Measurements from ENCODE around the gene BANP.
"Not testable (repeated sequence)": the region's sequence is repeated elsewhere in the genome, so short reads cannot be mapped to it uniquely, and the experiment has no call there.

BANP gene

DNA sequence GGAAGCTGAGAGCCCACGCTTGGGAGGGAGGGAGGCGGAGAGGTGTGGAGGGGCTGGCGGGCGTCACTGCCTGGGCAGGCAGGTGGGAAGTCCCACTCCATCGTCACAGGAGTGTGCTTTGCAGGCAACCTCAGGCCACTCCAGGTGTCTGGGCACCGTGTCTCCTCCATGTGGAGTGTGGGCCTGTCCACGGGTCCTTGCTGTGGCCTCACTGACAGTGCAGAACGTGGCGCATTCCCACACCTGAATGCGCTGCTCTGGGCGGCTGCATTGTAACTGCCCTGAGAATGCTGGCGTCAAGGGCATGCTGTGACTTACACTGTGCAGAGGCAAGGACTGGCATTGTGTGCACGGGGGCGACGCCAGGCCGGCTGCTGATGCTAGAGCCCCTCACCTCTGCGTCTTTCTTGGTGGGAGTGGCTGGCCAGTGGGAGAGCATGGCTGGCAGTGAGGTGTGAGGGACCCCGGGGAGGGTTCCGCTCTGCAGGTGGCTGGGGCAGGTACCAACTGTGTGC lies 66.4 kb downstream of the BANP start:
- no peak for DNase-seq

DNA sequence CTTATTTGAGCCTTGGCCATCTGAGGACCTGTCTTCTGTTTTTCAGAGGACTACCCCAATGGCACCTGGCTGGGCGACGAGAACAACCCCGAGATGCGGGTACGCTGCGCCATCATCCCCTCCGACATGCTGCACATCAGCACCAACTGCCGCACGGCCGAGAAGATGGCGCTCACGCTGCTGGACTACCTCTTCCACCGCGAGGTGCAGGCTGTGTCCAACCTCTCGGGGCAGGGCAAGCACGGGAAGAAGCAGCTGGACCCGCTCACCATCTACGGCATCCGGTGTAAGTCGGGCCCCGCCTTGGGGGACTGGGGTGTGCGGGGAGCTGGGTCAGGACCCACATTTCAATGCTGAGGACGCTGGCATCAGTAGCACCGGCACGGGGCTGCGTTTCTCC lies 67.1 kb downstream of the BANP start:
- not testable (repeated sequence) for DNase-seq

DNA sequence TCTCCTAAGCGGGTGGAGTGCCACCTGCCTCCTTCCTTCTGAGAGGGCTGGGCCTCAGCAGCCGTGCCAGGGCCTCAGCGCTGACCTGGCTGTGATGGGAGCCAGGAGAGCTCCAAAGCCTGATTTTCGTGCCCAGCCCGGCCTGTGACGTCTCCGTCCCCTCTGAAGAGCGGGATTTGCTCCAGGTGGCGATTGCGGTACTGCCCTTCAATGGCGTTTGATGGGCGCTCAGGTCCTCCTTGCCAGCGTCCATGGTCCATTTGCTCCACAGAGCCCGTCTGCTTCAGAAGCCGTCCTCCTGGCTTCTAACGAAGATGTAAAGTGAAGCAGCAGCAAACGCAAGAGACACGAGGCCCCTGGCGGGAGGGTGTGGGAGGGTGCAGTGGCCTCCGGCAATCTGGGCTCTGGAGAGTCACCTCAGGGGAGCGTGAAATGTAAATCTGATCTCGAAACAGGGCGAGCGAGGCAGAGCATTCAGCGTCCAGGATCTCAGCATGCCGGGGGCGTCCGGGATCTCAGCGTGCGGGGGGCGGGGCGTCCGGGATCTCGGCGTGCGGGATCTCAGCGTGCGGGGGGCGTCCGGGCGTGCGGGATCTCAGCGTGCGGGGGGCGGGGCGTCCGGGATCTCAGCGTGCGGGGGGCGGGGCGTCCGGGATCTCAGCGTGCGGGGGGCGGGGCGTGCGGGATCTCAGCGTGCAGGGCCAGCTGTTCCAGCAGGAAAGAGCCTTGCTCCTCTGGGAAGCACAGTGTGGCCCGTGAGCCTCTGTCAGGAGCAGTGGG lies 68.0 kb downstream of the BANP start:
- not testable (repeated sequence) for DNase-seq

DNA sequence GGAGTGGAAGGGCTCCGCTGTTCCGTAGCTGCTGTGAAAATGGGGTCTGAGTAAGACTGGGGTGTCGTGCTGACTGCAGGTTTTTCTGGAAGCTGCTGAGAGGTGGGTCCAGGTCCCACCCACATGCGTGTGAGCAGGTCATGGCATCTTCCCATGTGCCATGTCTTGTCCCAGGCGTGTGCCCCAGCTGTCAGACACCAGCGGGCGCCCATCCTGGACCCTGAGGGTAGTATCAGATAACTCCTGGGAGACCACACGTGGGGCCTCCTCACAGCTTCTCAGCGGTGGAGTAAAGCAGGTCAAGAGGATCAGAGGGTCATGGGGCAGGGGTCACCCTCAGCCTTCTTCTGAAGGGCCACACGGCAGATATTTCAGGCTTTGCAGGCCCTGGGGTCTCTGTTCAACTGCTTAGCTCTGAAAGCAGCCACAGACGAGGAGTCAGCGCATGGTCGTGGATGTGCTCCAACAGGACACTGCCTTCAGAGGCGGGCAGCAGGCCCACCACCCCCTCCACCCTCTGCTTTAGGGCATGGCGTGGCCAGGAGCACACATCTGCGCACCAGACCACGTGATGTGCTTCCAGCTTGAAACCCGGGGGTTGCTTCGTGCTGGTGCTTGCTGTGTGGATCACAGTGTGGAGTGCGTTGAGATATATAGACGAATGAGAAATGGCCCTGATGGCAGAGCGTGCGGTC lies 68.7 kb downstream of the BANP start:
- no peak for DNase-seq

DNA sequence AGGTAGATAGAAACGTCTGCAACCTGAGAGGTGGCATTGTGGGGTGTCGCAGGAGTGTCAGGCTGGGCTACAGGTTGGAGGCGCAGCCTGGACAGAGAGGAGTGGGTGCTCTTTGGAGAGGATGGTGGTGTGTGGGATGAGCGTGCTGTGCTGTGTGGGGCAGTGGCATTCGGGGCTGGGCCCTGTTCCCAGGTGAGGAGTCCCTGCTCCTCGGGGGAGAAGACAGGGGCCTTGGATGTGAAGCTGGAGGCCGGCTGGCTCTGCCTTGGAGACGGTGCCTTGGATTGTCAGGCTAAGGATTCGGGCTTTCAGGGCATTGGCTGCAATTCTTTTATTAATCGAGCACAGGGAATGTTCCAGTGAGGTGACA lies 69.3 kb downstream of the BANP start:
- no peak for DNase-seq

DNA sequence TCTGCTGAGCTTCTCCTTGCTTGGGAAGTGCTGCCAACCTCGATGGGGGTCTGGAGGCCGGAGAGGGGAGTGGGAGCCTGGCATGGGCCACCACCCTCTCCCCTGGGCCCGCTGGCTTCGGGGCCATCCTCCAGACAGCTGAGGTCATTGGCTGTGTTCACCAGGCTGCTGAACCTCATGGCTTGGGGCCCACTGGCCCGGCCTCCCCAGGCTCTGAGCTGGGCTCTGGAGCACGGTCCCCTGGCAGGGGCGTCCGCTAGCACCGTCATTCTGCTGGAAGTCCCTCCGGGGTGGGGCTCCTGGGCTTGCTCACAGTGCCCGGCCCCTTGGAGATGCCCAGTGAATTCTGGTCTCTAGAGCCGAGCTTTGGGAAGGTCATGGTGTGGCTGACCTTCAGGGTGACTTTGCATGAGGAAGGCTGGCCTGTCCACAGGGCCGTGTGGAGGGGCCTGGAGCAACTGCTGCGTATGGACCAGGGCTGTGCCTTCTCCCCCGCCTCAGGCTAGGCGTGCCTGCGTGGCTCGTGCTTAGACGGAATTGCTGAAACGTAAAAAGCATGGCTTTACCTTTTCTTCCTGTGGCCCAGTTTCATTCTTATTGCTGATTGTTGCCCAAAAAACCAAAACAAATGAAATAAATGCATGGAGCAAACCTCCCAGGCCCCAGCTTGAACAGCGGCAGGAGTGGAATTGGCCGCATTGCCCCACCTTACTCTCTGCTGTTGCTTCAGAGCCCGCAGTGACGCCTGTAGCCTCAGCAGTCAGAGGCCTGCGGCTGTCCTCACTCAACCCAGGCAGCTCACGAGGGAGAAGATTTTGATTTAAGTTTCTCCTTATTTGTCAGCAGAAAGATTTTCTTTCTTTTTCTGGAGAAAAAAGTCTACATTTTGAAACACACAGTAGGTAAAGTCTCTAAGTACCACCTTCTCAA lies 70.1 kb downstream of the BANP start:
- DNase-seq = not testable (repeated sequence)

DNA sequence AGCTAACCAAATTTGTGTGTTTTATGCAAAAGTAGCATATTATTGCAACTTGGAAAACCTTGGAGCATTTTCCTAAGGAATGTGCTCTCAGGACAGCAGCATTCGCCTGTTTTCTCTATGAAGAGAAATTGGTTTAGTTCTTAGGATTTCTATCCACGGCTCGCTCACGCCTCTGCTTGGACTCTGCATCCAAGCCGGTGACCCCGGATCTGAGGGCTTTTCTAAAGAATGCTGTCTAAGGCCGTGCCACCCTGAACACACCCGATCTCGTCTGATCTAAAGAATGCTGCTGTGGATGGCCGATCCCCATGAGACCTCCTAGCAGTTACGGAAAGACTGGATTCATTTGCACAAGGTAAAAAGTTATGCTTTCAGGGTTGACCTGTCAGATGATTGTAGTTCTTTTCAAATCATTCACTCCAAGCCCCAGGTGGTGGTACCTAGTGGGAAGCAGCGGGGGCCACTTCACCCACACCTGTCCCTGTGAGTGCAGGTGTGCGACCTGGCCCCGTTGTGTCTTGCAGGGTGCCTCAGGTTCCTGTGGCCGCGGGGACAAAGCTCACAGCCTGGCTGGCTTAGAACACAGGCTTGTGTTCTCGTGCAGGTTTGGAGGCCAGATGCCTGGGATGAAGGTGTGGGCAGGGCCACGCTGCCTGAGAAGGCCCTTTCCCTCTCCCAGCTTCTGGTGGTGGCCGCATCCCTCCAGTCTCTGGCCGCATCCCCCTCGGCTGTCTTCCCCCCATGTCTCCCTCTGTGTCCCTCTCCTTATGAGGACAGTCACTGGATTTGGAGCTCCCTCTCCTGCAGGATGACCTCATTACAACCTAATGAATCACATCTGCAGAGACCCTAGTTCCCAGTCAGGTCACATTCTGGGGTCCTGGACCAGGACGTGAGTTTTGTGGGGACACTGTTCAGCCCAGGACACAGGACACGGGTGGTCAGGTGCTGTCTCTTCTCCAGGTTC lies 71.1 kb downstream of the BANP start:
- DNase-seq = no peak

DNA sequence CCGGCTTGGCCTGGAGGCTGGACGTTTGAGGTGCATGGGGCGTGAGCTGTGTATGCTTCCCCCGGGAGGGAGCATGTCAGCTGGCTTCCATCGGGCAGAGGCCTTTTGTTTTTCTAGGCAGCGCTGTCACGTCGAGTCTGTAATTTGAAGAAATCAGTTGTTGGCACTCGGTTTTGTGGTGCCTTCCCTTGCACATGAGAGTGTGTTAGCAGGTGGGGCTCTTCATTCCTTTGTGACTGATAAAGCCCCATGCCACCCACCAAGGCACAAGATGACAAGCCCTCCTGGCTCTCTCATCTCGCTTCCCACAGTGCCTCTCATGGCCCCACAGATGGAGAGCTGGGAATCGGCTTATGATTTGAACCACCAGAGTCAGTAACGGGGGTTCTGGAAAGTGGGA lies 72.1 kb downstream of the BANP start:
- DNase-seq = no peak

DNA sequence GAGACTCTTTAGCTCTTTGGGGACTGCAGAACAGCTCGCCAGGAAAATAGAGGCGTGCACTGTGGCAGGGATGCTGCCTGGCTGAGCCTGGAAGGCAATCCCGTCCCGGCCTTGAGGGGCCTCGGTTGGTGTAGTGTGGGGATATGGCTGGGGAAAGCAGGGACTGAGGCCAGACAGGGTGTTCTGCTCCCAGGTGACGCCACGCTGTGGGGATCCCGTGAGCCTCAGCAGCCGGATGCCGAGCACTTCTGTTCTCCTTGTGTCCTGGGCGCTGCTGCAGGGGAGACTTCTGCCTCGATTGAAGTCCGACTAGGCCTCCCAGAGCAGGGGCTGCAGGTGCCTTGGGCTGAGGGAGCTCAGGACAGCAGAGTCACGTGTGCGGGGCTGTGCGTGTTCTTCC lies 72.6 kb downstream of the BANP start:
- DNase-seq = no peak

DNA sequence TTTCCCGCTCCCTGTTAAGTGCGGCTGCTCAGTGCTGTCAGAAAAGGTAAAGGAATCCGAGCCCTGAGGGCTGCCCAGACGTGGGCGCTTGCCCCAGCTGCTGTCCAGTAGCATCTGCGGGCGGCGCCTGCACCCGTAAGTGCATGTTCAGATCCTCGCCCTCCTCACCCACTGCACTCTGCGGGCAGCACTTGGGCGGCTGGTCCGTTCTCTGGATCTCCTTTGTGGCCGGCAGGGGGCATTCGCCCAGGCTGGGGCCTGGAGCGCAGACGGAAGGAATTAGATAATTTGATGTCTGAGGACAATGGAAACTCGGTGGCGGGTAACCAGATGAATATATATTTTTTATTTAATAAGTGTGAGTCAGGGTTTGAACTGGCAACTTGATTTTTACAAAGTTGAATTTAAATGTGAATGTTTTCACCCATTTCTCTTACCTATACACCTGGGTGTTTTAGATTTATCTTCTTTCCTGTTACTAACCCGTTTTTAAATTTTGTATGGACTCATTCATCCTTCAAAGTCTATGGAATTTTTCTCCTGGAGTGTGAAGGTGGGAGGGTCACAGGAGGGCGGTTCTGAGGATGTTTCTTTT lies 73.4 kb downstream of the BANP start:
- not testable (repeated sequence) for DNase-seq

DNA sequence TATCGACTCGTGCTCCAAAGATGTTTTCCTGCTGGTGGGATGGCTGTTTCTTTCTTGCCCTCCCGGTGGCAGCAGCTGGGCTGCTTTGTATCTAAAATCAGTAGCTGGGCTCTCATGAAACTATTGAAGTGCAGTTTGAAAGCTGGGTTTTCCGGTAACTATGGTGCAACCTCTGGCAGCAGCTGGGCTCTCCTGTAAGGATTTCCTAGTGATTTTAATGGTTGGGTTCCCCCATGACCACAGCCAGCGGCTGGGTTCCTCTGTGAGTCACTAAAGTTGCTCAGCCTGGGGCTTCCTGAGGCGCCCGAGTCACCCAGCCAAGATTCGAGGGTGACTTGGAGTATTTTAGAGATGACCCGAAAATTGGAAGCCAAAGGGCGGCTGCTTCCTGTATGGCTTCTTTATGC lies 73.9 kb downstream of the BANP start:
- DNase-seq = not testable (repeated sequence)

DNA sequence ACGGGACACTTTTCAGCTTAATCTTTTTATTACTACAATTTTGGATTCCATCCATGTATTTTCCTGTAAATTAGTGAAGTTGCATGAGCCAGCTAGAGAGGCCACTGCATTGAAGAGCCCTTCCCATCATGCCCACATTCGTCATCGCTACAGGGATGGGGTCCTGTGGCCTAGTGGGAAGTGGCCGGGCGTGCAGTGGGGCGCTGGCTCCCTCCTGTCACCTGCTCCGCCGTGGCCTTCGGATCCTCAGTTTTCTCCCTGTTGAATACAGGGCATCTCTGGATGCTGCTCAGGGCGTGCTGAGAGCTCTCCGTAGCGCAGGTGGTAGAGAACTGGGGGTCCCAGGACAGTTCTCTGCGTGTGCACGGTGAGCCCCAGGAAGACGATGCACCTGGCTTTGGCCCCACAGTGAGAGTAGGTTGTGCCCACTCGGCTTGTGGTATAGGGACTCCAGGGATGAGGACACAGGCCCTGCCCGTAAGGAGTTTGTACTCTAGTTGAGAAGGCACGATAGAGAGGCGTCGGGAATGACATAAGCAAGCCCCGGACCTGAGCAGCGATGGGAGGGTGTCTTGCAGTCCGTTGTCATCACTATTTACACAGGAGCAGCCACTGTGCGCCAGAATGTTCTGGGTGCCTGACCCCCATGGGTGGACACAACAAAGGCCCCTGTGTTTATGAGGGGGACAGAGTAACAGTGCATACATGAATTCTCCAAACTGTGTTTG lies 74.8 kb downstream of the BANP start:
- not testable (repeated sequence) for DNase-seq

DNA sequence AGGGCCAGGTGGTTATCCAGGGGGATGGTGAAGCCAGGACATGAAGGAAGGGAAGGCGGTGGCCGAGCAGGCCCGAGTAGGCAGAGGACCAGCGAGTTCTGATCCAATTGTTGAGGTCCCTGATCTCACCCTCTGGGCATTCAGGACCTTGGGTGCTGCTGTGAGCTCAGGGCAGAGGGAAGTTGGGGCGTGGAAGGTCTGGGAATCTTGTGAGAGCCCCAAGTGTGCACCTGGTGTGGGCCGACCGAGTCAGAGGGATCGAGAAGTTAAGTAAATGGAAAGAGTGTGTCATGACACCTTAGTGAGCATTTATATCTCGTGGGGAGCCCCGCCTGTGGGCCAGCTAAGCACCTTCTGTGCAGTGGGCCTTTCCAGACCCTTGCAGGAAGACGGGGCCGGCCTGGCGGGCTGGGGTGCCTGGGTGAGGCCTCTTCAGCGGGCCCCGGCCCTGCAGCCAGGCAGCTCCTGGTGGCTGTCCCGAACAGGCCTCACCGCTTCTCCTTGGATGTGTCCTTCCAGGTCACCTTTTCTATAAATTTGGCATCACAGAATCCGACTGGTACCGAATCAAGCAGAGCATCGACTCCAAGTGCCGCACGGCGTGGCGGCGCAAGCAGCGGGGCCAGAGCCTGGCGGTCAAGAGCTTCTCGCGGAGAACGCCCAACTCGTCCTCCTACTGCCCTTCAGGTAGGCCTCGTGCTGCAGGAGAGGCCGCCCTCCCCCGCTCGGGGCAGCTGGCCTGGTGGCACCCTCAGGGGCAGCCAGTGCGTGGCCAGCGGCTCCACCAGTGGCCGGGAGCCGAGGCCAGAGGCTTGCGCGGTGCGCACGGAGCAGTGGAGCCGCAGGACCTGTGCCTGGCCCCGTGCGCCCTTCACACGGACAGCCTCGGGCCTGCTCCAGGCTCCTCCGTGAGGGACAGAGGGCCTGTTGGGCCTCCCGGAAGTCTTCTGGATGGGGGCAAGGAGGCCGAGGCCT lies 76.0 kb downstream of the BANP start:
- DNase-seq = no peak

DNA sequence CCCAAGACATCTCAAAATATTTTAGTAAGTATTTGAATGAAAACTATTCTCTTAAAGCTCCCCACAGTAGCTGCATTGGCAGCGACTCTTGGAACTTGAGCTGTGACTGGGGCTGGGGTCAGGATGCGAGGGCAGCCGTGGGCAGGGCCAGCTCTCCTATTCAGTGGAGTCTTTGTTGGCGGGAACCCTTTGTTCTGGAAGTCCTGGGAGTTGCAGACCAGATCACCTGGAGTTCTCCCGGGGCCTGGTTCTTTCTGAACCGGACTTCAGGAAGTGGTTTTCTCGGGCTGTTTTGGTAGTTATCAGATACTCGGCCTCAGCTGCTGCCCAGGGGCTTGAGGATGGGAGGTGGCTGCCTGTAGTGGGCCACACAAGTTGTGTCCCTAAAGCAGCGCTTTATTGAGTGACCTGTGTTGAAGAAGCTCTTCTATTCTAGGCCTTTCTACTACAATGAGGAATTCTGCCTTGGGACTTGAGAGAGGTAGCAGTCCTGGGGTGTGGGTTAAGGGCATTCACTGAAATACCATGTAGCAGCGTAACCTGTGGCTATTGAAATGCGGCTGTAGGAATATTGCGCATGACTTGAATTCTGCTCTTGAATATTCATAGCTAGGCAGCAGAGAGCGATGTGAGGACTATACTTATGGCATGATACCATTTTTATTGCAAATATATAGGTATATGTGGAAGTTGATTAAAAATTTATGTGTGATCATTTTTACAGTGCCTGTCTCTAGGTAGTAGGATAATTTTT lies 77.1 kb downstream of the BANP start:
- not testable (repeated sequence) for DNase-seq

DNA sequence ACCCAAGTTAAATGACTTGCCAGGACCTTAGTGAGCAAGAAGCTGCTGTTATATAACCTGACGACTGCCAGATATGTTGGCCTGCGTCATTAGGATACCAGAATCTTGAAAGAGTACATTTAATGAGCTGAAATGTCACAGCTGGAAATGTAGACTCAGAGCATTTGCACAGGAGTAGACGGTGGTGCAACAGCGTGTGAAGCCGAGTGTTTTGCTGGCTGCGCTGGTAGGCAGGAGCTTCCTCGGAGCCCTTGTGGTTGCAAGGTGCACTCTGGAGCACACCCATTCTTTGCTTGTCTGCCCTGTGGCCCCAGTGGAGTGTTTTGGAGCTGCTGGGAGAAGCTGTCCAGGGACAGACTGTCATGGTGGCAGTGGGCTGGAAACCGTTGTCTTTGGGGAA lies 79.3 kb downstream of the BANP start:
- DNase-seq = no peak

DNA sequence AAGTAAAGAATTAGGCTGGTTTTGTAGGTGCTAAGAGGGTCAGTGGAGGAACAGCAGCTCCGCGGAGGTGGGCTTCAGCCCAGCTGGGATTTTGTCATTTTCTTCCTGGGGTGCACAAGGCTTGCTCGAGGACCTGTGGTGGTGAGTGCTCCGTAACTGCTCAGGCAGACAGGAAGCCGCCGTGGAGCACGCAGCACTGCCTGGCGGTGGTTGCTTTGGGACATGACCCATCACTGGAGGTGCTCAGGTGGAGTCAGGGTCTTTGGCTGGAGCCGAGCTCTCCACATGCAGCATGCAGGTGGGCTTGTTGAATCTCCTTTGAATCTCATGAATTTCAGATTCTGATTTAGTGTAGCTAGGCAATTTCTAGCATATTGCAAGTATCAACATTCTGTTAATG lies 79.7 kb downstream of the BANP start:
- DNase-seq = not testable (repeated sequence)

DNA sequence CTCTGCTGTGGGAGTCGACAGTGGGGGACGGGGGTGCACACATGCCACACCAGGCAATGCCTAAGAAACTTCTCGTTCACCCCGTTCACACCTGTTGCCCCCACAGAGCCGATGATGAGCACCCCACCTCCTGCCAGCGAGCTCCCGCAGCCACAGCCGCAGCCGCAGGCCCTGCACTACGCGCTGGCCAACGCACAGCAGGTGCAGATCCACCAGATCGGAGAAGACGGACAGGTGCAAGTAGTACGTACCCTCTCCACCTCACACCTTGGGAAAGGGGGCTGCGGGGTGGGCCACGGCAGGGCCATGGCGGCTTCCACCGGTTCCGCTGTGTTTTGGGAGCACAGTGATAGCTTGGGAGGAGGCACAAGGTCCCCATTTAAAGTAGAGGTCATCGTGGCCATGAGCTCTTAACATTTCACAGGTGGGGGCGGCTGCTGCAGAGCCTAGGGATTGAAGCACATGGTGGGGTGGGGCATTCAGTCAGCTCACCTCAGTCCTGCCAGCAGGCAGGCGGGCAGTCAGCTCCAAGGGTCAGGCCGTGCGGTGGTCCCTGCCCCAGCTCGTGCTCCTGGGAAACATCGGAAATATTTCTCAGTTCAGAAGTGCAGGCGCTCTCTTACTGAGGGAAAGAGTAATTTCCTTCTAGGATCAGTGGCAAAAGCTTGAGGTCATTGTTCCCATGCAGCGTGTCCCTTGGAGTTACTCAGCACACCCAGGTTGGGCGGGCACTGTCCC lies 81.9 kb downstream of the BANP start:
- not testable (repeated sequence) for DNase-seq

DNA sequence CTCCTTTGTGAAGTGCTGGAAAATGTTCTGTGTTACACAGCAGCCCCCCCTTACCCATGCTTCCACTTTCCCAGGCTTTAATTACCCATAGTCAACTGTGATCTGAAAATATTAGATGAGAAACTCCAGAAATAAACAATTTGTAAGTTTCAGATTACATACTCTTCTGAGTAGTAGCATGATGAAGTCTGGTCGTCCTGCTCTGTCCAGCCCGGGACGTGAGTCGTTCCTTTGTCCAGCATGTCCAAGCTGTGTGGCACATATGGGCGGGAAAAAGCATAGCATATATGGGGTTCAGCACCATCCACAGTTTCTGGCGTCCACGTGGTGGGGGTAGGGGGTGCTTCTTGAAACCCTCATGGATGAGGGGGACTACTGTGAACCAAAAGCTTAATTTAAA lies 83.5 kb downstream of the BANP start:
- no peak for DNase-seq

Measured in activated CD4-positive, alpha-beta T cell treated with anti-CD3 and anti-CD28 coated beads for 1 hour (primary cell).